ENCODE data around the gene HOXB2. TPM values are rescaled to one million over a fixed set of nuclear protein-coding genes. Genes with fewer than 3 reads are reported as not detected.

The HOXB2 gene
- 3.1 and 6.5 TPM in 2 replicates for total RNA-seq

GRCh38 chr17:48545022-48545375, at the start of gene HOXB2:
Gene HOXB2 (minus strand): TSS chr17:48545109. CDS start chr17:48544911, 198 bp downstream.

GRCh38 chr17:48593126-48593829, 48.4 kb upstream of the HOXB2 start, which contains the start of gene HOXB5:
Gene HOXB5 (minus strand): TSS chr17:48593779. CDS start chr17:48593682, 97 bp downstream.

GRCh38 chr17:48589831-48590606, 45.1 kb upstream of the HOXB2 start, which contains the start of gene HOXB3:
Gene HOXB3 (minus strand): TSS chr17:48590241. CDS start chr17:48552474, 37,767 bp downstream.

GRCh38 chr17:48577946-48578615, 33.2 kb upstream of the HOXB2 start, which contains the start of gene HOXB4:
Gene HOXB4 (minus strand): TSS chr17:48578350. CDS start chr17:48578319, 31 bp downstream.

GRCh38 chr17:48530887-48531272, 14.0 kb downstream of the HOXB2 start, which contains the start of gene HOXB1:
Gene HOXB1 (minus strand): TSS chr17:48531011. CDS start chr17:48530904, 107 bp downstream.

Other genes with a start within 250 kb of the HOXB2 start
- 0.56 TPM in 1 of 2 replicates, not detected in the other for gene SKAP1, start 114.9 kb downstream of the HOXB2 start, total RNA-seq
- gene HOXB1, start 14.1 kb downstream of the HOXB2 start, total RNA-seq = 0.19 TPM in 1 of 2 replicates, not detected in the other
- gene HOXB4, start 33.2 kb upstream of the HOXB2 start, total RNA-seq = 0.85 and 0.96 TPM in 2 replicates
- 0.85 and 3.5 TPM in 2 replicates for gene HOXB3, start 45.1 kb upstream of the HOXB2 start, total RNA-seq
- gene HOXB5, start 48.7 kb upstream of the HOXB2 start, total RNA-seq = under 0.01 TPM in 1 of 2 replicates, not detected in the other
- 0.28 and 0.38 TPM in 2 replicates for gene HOXB6, start 59.9 kb upstream of the HOXB2 start, total RNA-seq
- 0.28 and 0.38 TPM in 2 replicates for gene HOXB7, start 65.9 kb upstream of the HOXB2 start, total RNA-seq
- under 0.01 TPM in 2 replicates for gene HOXB8, start 70.2 kb upstream of the HOXB2 start, total RNA-seq
- under 0.01 and 0.19 TPM in 2 replicates for gene HOXB9, start 81.2 kb upstream of the HOXB2 start, total RNA-seq
- not detected in 2 replicates for gene PRAC1, start 177.4 kb upstream of the HOXB2 start, total RNA-seq
- not detected in 2 replicates for gene PRAC2, start 178.1 kb upstream of the HOXB2 start, total RNA-seq
- not detected in 2 replicates for gene HOXB13, start 183.6 kb upstream of the HOXB2 start, total RNA-seq

All from regular cardiac myocyte (primary cell).